Hematopoietic multipotent progenitor cell treated with erythropoietin and hydrocortisone succinate and interleukin-3 and kit ligand, for 17 days (in vitro differentiated cells): Measurements from ENCODE around the gene PIP5K1C.

Source experiments
- DNase-seq: peaks from one replicate; pipeline ENCODE4 v3.0.0-alpha.2; 2015; ENCODE audit warnings: low spot score

PIP5K1C gene

DNA sequence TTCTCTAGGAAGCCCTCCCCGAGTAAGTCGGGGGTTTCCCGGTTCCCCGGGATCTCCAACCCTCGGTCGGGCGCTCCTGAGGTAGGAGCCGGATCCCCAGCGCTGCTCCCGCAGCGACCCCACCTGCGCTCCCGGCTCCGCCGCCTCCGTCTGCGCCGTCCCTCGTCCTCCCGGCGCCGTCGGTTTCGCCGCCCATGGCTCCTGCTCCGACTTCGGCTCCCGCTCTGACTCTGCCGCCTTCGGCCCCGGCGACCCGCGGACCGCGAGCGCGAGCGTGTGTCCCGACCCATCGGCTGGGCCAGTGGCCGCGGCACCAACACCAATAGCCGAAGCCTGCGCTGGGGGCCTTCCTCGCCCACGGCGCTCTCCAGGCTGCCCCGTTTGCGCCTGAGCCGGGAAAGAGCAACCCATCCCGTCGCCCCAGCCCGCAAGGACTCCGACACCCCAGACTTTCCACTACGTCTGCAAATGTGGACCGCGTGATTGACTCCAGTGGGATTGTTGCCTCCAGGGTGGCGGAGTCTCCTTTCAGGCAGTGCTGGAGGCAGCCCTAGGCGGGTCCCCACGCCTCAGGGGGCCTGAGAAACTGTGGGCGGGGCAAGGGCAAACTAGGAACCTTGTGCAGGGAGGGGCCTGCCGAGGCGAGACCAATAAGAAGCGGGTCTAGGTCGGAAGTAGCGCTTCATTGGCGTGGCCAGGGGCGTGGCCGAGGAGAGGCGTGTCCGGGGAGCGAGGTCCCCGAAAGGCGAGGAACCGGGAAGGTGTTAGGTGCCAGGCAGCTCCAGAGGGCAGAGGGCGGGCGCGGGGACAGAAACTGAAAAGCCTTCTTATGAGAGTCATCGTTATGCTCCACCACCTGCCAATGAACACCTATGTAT is 73.6 kb downstream of the PIP5K1C start, which contains the start of gene CACTIN:
TSS of gene CACTIN (minus strand) at position 318 of the 878 bp plus-strand sequence. CDS start at position 290, 28 bp downstream.
- peak; percentile 99 for DNase-seq

DNA sequence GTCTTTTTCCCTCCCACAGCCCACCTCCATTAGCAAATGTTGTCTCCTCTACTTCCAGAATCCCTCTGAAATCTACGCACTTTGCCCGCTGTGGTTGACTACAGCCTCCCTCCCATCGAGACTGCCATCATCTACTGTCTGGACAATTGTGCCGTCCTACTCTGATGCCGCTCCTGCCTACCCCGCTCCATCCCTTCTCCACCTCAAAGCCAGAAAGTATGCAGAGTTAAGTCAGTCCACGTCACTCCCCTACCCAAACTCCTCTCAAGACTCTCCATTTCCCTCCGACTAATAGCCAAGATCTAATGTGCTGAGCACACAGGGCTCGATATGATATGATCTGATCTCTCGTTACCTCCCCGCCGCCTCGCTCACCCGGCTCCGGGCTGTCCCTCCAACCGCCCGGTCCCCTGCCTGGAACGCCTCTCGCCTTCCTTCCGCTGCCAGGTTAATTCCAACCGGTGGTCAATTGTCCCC is 74.2 kb downstream of the PIP5K1C start:
- DNase-seq: no peak

DNA sequence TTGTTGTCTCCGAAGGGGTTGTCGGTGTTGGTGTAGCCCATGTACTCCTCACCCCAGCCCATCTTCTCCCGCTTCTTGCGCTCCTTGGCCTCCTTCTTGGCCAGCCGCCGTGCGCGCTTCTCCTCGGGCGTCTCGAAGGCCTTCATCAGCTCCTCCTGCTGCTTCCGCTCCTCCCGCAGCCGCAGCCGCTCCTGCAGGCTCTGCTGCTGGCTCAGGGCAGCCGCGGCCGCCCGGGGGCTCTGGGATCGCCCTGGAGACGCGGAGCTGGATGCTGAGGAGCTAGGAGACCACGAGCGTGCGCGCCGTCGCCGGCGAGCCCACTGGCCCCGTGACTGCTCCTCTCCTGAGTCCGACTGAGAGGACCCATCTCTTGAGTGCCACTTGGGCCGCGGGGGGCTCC is 76.6 kb downstream of the PIP5K1C start:
- no peak for DNase-seq

DNA sequence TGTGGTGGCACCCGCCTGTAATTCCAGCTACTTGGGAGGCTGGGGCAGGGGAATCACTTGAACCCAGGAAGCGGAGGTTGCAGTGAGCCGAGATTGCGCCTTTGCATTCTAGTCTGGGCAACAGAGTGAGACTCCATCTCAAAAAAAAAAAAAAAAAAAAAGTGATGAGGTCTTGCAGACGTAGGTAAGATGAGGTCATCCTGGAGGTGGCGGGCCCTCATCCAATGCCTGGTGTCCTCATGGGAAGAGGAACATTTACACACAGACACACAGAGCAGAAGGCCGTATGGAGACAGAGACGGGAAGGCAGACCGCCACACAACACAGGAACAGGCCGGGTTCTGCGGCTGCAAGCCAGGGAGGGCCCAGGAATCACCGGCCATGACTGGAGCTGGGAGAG is 78.0 kb downstream of the PIP5K1C start:
- no peak for DNase-seq

DNA sequence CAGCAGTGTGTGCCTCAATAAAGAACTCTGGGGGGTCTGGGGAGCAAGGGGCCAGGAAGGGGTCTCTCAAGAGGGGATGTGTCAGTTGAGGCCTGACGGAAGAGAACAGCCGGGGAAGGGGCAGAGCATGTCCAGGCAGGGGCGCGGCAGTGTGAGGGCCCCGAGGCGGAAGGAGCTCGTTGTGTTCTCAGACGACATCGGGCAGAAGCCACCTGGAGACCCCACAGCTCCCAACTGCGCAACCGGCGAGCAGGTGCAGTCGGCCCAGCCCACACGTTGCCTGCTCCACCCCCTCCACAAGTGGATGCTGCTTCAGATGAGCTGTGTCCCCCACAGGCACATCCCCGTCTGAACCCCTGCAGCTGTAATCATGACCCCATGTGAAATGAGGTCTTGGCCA is 78.6 kb downstream of the PIP5K1C start:
- DNase-seq: no peak

- no peak for DNase-seq
Observed at GRCh38 chr19:3620817-3621547, 79.3 kb downstream of the PIP5K1C start.

DNA sequence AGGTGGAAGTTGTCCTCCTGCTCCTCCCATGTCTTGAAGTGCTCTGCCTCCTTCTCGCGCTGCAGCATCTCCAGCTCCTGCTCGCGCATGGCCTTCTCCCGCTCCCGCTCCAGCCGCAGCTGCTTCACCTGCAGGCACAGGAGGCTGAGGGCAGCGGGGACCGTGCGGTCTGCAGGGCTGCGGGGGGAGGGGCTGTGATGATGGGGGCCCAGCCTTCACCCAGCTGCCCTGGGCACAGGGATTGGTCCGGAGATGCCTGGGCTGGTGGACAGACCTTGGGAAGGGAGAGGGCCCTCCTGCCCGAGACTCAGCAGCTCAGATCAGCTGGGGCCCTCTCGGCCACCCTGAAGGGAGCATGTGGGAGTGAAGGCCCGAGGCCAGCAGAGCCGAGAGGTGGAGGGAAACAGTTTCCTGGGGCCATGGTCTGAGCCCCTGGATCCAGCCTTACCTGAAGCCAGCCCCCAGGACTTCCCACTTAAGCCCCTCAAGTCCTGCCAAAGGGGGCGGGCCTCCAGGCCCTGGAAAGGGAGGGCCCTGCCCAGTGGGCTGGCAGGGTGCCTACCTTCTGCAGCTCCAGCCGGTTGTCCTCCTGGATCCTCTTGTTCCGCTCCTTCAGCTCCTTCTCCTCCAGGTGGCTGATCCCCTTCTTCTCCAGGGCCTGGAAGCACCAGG is 80.0 kb downstream of the PIP5K1C start:
- DNase-seq: no peak

DNA sequence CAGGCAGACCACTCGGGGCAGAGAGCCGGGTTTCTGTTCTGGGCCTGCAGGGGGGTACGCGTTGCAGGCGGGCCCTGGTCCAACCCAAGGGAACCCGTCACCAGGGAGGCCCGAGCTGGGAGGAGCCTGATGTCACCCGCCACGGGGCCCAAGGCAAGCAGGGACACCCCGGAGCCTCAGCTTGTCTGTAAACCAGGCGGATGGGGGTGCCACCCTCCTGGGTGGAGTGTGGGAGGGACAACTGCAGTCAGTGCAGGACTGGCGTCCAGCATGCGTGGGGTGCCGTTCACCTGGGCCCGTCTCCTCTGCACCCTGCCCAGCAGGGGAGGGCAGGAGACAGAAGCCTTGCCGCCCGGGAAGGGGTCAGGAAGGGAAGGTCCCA is 80.6 kb downstream of the PIP5K1C start:
- DNase-seq: no peak

DNA sequence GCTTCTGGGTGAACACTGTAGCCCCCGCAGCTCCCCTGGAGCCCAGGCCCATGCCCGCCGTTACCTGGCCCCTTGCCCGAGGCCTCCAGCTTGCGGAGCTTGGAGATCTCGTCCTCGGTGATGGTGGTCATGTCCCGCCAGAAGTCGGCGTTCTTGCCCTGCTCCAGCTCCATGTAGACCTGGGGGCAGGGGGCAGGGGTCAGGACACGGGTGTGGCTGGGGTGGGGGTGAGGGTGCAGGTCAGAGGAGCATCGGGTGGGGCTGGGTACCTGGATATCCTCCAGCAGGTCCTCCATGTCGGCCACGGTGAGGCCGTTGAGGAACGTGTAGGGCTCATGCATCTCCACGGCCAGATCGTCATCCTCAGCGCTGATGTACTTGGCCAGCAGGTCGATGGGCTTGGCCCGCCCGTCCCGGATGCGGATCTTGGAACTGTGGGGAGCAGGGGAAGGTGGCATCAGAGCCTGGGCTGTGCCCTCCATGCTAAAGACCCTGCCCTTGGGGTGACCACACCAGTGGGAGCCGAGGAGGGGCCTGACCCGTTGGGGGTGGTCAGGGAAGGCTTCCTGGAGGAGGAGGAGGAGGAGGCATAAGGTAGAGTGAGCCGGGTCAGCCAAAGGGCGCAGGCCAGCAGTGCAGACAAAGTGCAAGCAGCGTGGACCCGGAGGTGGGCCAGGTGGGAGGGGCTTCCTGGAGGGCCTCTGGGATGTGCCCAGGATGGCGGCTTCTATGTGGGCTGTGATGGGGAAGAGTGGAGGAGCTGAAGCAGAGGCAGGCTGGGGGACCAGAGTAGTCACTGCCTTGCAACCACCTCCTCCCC is 81.2 kb downstream of the PIP5K1C start:
- DNase-seq: no peak

DNA sequence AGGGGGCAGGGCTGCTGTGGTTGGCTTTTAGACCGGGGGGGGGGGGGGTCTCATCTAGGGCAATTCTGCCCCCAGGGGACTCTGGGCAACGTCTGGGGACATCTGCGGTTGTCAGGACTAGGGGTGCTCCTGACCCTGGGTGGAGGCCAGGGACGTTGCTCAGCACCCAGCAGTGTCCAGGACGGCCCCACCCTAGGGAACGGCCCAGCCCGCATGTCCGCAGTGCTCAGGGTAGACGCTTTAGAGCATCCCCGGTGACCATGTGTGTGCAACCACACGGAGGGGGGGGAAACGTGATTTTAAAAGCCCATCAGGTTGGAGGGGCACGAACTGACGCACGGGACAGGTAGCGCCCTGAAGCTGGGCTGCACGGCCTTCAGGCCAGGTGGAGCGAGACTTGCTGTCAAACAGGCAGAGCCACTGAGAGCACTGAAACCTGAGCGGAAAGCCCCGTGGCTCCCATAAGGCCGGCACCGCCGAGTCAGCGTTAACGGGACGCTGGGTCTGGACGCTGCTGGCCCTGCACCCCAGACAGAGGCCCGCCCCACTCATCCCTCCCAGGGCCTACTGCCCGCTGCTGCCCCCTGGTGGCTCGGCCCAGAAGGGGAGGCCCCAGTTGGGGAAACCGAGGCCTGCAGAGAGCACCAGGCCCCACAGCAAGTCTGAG is 82.0 kb downstream of the PIP5K1C start:
- DNase-seq: peak; percentile 60

DNA sequence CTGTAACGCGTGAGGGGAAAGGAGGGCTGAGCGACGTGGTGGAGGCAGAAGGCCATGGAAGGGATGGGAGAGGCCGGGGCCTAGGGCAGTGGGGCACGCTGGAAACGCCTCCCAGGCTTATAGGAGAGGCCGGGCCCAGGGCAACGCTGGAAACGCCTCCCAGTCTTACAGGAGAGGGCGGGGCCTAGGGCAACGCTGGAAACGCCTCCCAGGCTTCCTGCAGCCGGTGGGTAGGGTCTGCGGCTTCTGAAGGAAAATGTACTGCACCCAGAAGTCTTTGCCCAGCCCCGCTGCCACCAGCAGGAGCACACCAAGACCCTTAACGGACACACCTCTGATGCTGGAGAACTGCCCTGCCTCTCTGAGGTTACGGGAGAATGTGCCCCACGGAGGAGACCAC is 82.8 kb downstream of the PIP5K1C start:
- no peak for DNase-seq

- no peak for DNase-seq
Observed at GRCh38 chr19:3615524-3616135, 84.6 kb downstream of the PIP5K1C start.

- DNase-seq: no peak
Observed at GRCh38 chr19:3614858-3615505, 85.3 kb downstream of the PIP5K1C start.

- DNase-seq: no peak
Observed at GRCh38 chr19:3613818-3614661, 86.2 kb downstream of the PIP5K1C start.

DNA sequence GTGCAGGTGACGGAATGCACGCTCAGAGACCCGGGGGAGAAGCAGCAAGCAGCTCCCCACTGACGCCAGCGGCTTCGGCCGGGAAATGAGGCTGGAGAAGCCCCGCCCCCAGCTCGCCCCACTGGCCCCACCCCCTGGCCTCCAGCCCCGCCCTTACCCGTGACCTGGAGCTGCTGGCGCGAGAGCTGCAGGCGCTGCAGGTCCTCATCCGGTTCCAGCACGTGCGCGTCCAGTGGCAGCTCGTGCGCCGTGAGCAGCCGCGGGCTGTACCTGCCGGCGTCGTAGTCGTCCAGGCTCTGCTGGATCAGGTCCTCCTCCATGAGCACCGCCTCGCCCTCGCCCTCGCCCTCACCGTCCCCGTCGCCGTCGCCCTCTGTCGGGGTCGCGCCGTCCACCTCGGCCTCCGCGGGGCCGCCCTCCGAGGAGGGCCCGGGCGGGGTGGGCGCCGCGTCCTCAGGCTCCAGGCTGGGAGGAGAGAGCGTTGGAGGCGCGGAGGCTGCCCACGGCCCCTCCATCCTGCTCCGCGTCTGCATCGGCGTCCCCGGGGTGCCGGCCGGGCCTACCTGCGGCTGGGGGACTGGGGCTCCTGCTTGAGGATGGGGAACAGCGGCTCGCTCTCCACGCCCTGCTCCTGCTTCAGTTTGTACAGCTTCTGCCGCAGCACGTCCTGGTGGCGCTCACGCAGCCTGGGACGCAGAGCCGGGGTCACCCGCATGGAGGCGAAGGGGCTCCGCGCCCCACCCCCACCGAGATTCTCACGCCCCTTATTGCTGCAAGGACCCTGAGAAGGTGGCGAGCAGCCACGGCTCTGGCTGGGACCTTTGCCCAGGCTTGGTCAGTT is 87.1 kb downstream of the PIP5K1C start:
- DNase-seq: no peak

- no peak for DNase-seq
Observed at GRCh38 chr19:3612330-3612729, 87.9 kb downstream of the PIP5K1C start.

GRCh38 chr19:3611841-3612240 is 88.4 kb downstream of the PIP5K1C start:
- DNase-seq: no peak
